Tibial nerve (tissue), 4 donors: ENCODE measurements around the gene FGF9. TPM values are rescaled to one million over a fixed set of nuclear protein-coding genes. Genes with fewer than 3 reads are reported as not detected.

ENCODE experiments used
- DNase-seq, 2 donors: peaks; one replicate each; pipeline ENCODE4 v3.0.0-alpha.2; 2019; ENCODE audit warnings: low spot score in 2 of 2
- H3K27ac ChIP-seq, 4 donors: fragments of 200-600 bp; sonication (generic) in 3 of 4; one replicate each; pipeline ENCODE4 v1.5.1; 2017 to 2019; ENCODE audit warnings: mild to moderate bottlenecking in 1 of 4
- H3K27me3 ChIP-seq, 2 donors: fragments of 200-600 bp; sonication (generic) in 1 of 2; one replicate each; pipeline versions ENCODE4 v1.5.1 to v1.6.0; 2017 to 2019
- H3K36me3 ChIP-seq, 3 donors: fragments of 200-600 bp; sonication (generic); one replicate each; pipeline ENCODE4 v1.5.1; 2018 to 2019
- H3K4me1 ChIP-seq, 4 donors: fragments of 200-600 bp; sonication (generic) in 3 of 4; one replicate each; pipeline ENCODE4 v1.5.1; 2017 to 2019
- H3K4me3 ChIP-seq, 4 donors: fragments of 200-600 bp; sonication (generic) in 3 of 4; one replicate each; pipeline ENCODE4 v1.5.1; 2017 to 2019; ENCODE audit warnings: mild to moderate bottlenecking in 1 of 4, moderate library complexity in 1 of 4
- H3K9me3 ChIP-seq, 4 donors: fragments of 200-600 bp; sonication (generic) in 3 of 4; one replicate each; pipeline ENCODE4 v1.5.1; 2017 to 2019
- EP300 ChIP-seq, 2 donors: sonication (generic); formaldehyde crosslinking; IDR thresholded peaks; one replicate each; pipeline ENCODE4 v1.6.1; 2017; ENCODE audit warnings: antibody characterized with exemption in 2 of 2, mild to moderate bottlenecking in 1 of 2
- POLR2A ChIP-seq, 2 donors: fragments of 450-650 bp; IDR thresholded peaks; one replicate each; pipeline ENCODE4 v1.6.1; 2017; ENCODE audit warnings: antibody characterized with exemption in 2 of 2, mild to moderate bottlenecking in 2 of 2, moderate library complexity in 2 of 2
- WGBS, 2 donors: methylation state at CpG; one replicate each; pipeline ENCODE4 v1.1.5; 2018; 5-methylcytosine and 5-hydroxymethylcytosine counted together
- total RNA-seq, 4 donors: library from RNA; depleted of rRNA; stranded (reverse); fragments of >200 nt; gene quantifications; one replicate each; pipeline ENCODE4 v1.1.0, GENCODE V29; 2016
- TF ChIP-seq, protein P1 (sequence below), 5 experiments: fragments of 200-600 bp in 3 of 5; fragments of 450-650 bp in 2 of 5; sonication (generic) in 3 of 5; IDR thresholded peaks; one replicate each; pipeline ENCODE4 v1.5.1; 2016 to 2019; ENCODE audit warnings: antibody characterized with exemption in 5 of 5, mild to moderate bottlenecking in 3 of 5, moderate library complexity in 2 of 5

The FGF9 gene
- total RNA-seq, 4 donors from 2014 or later = 0.22 to 1.2 (median 1.0) TPM; not detected in 1

DNA sequence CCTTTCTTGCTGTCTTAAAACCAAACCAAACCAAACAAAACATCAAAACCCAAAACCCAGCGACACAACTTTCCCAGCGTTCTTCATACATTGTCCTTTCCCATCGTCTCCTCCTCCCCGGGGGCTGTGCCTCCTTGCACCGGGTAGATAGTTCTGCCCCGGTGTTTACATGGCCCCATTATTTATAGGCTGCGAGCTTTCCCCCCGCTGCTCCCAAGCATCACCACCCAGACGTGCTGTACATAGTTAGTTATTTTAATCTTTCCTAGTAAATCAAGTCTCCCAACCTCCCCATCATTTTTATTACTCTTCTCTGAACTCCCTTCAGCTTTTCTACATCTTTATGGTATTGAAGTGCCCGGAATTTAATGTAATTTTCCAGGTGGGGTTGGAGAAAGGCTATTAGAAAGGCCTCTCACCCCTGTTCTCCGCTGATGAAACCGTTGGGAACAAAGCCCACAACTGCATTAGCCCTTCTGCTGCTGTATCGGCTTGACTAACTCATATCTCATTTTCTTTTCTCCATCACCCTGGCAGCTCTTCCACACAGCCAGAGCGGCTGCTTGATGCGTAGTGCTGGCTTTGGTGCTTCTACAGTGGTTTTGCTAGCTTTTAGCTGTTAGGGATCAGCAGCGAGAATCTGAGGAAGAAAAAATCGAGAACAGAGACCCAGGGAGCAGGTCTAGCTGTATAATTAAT lies 53.1 kb downstream of the FGF9 start:
- no peaks in the 10 kb centered on the region for H3K36me3 ChIP-seq
- H3K27me3 ChIP-seq = no peaks in the 10 kb centered on the region
- TF ChIP-seq POLR2A (IDR thresholded peaks at IDR 0.05) (no peak), EP300 (IDR thresholded peaks at IDR 0.05) (no peak)
- TF ChIP-seq, protein P1, sequence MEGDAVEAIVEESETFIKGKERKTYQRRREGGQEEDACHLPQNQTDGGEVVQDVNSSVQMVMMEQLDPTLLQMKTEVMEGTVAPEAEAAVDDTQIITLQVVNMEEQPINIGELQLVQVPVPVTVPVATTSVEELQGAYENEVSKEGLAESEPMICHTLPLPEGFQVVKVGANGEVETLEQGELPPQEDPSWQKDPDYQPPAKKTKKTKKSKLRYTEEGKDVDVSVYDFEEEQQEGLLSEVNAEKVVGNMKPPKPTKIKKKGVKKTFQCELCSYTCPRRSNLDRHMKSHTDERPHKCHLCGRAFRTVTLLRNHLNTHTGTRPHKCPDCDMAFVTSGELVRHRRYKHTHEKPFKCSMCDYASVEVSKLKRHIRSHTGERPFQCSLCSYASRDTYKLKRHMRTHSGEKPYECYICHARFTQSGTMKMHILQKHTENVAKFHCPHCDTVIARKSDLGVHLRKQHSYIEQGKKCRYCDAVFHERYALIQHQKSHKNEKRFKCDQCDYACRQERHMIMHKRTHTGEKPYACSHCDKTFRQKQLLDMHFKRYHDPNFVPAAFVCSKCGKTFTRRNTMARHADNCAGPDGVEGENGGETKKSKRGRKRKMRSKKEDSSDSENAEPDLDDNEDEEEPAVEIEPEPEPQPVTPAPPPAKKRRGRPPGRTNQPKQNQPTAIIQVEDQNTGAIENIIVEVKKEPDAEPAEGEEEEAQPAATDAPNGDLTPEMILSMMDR (IDR thresholded peaks at IDR 0.05) = no peak
- H3K27ac ChIP-seq = no peak overlapping the region
- no peak overlapping the region for H3K4me3 ChIP-seq
- H3K4me1 ChIP-seq = no peaks in the 10 kb centered on the region
- 64 to 67% methylated on average over 17 of the region's 17 CpGs for WGBS, 2 donors
- DNase-seq = no peak
- no peaks in the 10 kb centered on the region for H3K9me3 ChIP-seq

DNA sequence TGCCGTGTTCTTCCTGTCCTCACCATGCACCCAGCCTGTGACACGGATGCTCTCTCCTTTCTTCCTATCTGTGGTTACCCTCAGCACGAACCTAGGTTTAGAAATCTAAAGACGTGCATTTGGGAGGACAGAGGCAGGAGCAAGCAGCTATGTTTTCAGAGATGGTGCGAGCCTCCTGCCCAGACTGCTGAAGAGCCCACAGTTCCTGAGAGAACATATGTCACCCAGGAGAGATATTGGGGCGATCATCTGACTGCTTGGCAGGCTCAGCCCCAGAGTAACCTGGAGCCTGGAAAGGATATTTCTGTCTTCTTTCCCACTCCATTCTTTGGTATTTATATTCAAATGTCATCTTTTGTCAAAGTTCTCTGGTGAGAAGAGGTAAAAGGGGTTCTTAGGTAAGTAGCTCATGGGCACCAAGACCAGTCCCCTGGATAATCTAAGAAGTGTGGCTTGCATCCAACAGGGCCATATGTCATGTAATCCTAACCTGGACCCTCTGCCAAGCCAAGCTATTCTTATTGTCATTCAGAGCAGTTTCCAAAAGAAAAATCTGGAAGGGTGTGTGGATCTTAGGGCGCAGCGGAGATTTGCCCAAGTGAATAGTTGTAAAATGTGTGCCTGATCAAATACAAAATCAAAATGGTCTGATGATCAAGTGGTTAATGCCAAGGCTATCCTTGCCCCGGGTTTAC lies 59.5 kb downstream of the FGF9 start:
- H3K27me3 ChIP-seq = no peaks in the 10 kb centered on the region
- H3K4me3 ChIP-seq = no peak overlapping the region
- no peaks in the 10 kb centered on the region for H3K4me1 ChIP-seq
- 82 to 85% methylated on average over 9 of the region's 9 CpGs for WGBS, 2 donors
- no peak overlapping the region for H3K27ac ChIP-seq
- peaks cover 0 to 9% (median 0%) of the 10 kb centered on the region in 4 donors for H3K9me3 ChIP-seq
- TF ChIP-seq, protein P1 (IDR thresholded peaks at IDR 0.05) = no peak
- TF ChIP-seq EP300 (IDR thresholded peaks at IDR 0.05) (no peak), POLR2A (IDR thresholded peaks at IDR 0.05) (no peak)
- H3K36me3 ChIP-seq = no peaks in the 10 kb centered on the region
- no peak for DNase-seq

DNA sequence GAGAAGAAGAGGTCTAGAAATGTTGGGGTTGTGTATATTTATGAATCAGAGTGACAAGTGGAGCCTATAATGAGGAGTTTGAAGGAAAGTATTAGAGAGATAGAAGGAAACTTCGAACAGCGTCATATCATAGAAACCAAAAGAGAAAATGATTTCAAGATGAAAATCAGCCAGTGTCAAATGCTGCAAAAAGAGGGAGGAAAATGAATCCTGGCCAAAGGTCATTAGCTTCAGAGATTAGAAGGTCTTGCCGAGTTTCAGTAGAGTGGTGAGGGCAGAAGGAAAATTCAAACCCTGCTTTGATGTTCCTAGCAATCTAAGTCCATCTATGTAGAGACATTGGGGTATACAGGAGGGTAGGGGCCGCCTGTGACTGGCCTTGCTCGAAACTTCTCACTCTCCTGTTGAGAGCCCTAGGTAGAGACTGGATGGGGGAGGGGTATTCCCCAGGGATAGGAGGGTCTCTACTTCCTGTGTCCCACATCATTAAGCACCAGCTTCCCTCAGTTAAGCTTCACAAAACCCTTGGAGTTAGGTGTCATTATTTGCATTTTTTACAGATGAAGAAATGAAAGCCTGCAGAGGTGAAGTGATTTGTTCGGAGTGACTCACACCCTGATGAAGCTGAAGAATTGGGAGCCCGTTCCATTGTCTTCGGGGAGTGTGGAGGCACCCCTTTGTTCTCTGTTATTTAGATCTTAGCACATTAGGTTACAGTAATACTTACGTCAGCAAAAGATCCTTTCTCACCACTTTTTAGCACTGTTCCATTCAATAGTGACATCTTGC lies 62.8 kb downstream of the FGF9 start:
- TF ChIP-seq POLR2A (IDR thresholded peaks at IDR 0.05) = no peak
- TF ChIP-seq, protein P1 (IDR thresholded peaks at IDR 0.05) = no peak
- no peak for TF ChIP-seq EP300 (IDR thresholded peaks at IDR 0.05)
- Histone ChIP-seq H3K27me3 (no peaks in the 10 kb centered on the region), H3K36me3 (no peaks in the 10 kb centered on the region), H3K27ac (no peak overlapping the region), H3K4me1 (peaks cover 0 to 11% (median 0%) of the 10 kb centered on the region in 4 donors), H3K9me3 (peaks cover 0 to 9% (median 0%) of the 10 kb centered on the region in 4 donors), H3K4me3 (no peak overlapping the region)
- WGBS, 2 donors = 58 to 65% methylated on average over 9 of the region's 9 CpGs
- DNase-seq = no peak

DNA sequence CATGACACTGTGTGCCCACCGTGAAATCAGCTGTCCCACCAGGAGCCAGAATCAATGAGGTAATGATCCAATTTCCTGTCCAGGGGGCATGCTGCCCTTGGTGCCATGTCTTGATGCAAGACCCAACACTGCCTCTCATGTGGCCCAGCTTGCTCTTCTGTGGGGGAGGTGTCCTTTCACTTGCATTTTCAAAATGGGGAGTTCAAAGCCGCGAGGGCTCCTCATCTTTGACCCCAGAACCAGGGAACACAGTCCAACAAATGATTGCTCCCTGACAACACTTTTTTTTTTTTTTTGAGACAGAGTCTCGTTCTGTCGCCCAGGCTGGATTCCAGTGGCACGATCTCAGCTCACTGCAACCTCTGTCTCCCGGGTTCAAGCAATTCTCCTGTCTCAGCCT lies 64.1 kb downstream of the FGF9 start:
- no peak overlapping the region for H3K4me3 ChIP-seq
- H3K27me3 ChIP-seq = no peaks in the 10 kb centered on the region
- no peak for DNase-seq
- 86 to 94% methylated on average over 7 of the region's 7 CpGs for WGBS, 2 donors
- H3K36me3 ChIP-seq = no peaks in the 10 kb centered on the region
- H3K4me1 ChIP-seq = peaks cover 0 to 11% (median 0%) of the 10 kb centered on the region in 4 donors
- no peak overlapping the region for H3K27ac ChIP-seq
- TF ChIP-seq POLR2A (IDR thresholded peaks at IDR 0.05) (no peak), EP300 (IDR thresholded peaks at IDR 0.05) (no peak)
- TF ChIP-seq, protein P1 (IDR thresholded peaks at IDR 0.05) = no peak
- peaks cover 0 to 9% (median 0%) of the 10 kb centered on the region in 4 donors for H3K9me3 ChIP-seq
